Stimulated activated effector memory CD8-positive, alpha-beta T cell treated with anti-CD3 and anti-CD28 coated beads, Interleukin-12 subunit alpha, Interleukin-12 subunit beta, amount 100 ng/mL, for 72 hours (primary cell): ENCODE data around the gene CDH18.

Experiments used
- ATAC-seq: fragments of 150-1000 bp; cut with Tn5 transposase; 2 replicates; pipeline ENCODE4 v1.10.0; 2021
- DNase-seq, 2 donors: peaks; one replicate each; pipeline ENCODE4 v3.0.0; 2021 to 2022; ENCODE audit warnings: low spot score in 2 of 2
- H3K27ac Mint-ChIP-seq: one replicate; pipeline ENCODE4 v1.8.0; 2022; ENCODE audit warnings: mild to moderate bottlenecking, mixed read lengths
- H3K36me3 Mint-ChIP-seq: one replicate; pipeline ENCODE4 v1.8.0; 2022; ENCODE audit warnings: mild to moderate bottlenecking, mixed read lengths
- H3K4me1 Mint-ChIP-seq: one replicate; pipeline ENCODE4 v1.8.0; 2022; ENCODE audit warnings: mixed read lengths
- H3K4me3 Mint-ChIP-seq: one replicate; pipeline ENCODE4 v1.8.0; 2022; ENCODE audit warnings: mild to moderate bottlenecking, mixed read lengths
- H3K9me3 Mint-ChIP-seq: one replicate; pipeline ENCODE4 v1.8.0; 2022; ENCODE audit warnings: mixed read lengths

The CDH18 gene

DNA sequence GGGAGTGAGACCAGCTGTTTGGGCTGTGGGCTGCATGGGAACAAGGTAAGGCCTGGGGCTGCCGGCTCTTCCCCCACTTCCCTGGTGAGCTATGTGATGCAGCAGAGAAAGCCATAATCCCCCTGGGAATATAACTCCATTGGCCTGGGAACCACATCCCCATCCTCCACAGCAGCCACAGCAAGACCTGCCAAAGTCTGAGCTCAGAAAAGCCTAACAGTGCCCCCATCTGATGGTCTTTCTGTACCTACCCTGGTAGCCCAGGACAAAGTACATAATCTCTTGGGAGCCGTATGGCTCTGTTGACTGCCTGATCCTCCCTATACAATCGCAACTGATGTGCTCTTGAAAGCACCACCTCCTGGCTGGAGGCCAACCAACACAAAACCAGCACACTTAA, 432.6 kb downstream of the CDH18 start:
- Mint-ChIP-seq H3K4me1 (no peaks in the 10 kb centered on the region), H3K27ac (no peak overlapping the region), H3K9me3 (peaks cover 15% of the 10 kb centered on the region), H3K4me3 (no peak overlapping the region), H3K36me3 (no peaks in the 10 kb centered on the region)
- ATAC-seq = no peak
- no peak for DNase-seq

DNA sequence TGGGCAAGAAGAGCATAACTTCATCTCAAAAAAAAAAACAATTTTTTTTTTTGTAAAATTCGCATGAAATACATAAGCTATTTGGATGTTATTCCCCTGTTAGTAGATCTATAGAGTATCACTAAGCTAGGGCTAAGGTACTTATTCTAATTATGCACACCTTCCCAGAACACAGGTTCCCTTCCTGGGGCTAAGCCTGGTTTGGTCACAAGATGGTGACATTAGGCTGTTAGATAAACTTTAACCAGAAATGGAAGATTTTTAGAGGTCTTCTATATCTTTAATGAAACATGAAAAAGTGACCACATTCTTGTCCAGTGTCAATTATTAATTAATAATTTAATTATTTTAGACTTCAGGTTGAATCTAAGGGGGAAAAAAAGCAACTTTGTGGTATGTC, 433.5 kb downstream of the CDH18 start:
- H3K9me3 Mint-ChIP-seq = peaks cover 18% of the 10 kb centered on the region
- no peak overlapping the region for H3K4me3 Mint-ChIP-seq
- no peaks in the 10 kb centered on the region for H3K36me3 Mint-ChIP-seq
- no peak for DNase-seq
- H3K27ac Mint-ChIP-seq = no peak overlapping the region
- H3K4me1 Mint-ChIP-seq = no peaks in the 10 kb centered on the region
- ATAC-seq = no peak

DNA sequence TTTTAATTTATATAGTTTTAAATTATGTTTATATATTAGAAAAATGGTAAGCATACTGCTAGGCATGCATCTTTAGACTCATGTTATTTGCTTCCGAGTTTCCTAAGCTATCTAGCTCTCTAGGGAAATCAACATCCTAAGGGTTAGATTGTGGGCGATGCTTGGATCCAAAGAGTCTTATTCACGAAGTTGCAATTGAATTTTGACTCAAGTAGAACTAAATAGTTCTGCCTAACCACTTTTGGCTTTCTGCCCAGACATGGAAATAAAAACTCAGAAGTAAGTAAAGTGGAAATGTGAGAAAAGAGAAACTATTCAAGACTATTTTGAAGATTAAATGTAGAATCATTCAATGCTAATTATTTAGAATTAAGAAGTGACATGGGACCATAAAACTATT, 440.4 kb downstream of the CDH18 start:
- H3K36me3 Mint-ChIP-seq = no peaks in the 10 kb centered on the region
- ATAC-seq (no peak), DNase-seq (no peak)
- no peak overlapping the region for H3K27ac Mint-ChIP-seq
- no peaks in the 10 kb centered on the region for H3K4me1 Mint-ChIP-seq
- H3K9me3 Mint-ChIP-seq = peaks cover 10% of the 10 kb centered on the region
- no peak overlapping the region for H3K4me3 Mint-ChIP-seq

DNA sequence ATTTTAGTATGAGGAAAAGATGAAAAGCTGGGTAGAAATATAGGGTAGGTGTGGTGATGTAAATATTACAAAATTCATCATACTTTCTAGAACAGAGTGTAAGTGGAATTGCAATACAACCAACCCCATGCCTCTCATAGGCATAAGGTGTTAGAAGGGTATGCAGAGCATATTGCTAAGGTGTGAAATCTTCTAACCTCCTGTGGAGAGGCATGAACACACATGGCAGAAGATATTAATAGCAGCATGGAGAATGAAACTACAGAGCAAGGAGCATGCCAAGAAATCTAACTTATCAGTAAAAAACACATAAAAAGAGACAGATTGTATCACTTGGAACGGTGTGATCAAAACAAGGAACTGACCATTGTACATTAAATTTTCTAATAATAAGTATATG, 441.5 kb downstream of the CDH18 start:
- no peak for ATAC-seq
- H3K9me3 Mint-ChIP-seq = peaks cover 10% of the 10 kb centered on the region
- no peak overlapping the region for H3K4me3 Mint-ChIP-seq
- no peaks in the 10 kb centered on the region for H3K36me3 Mint-ChIP-seq
- no peaks in the 10 kb centered on the region for H3K4me1 Mint-ChIP-seq
- DNase-seq = no peak
- no peak overlapping the region for H3K27ac Mint-ChIP-seq

DNA sequence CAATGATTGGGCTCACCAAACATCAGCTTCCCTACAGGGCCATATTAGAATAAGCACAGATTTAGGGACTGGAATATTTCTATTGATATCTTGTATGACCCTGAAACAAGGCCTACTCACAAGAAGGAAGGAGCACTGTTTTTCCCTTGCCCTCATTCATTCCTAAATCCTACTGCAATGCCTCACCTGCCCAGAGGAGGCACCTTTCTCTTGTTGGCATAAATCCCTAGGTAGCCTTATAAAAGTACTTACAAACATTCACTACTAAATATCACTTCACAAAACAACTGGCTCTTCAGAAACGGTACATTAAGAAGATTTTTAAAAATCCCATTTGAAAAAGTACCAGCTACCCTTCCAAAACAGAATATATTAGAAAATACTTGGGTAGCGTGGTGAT, 449.4 kb downstream of the CDH18 start:
- ATAC-seq = no peak
- H3K4me3 Mint-ChIP-seq = no peak overlapping the region
- no peak for DNase-seq
- no peak overlapping the region for H3K27ac Mint-ChIP-seq
- H3K4me1 Mint-ChIP-seq = no peaks in the 10 kb centered on the region
- H3K36me3 Mint-ChIP-seq = no peaks in the 10 kb centered on the region
- H3K9me3 Mint-ChIP-seq = peaks cover 16% of the 10 kb centered on the region

DNA sequence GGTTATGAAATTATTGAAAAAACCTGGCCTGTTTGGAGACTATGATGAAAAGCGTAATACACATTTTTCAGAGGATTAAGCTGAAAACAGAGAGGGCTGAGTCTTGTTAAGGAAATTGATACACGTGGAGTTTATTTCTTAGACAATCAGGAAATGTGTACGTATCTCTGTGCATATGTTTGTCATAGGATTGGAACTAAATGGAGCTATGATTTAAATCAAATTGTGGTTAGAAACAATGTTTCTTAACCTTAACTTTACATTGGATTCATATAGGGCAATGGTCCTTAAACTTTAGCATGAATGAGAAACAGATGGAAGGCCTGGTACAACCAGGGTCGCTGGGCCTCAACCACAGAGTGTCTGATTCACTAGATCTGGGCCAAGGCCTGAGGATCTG, 451.6 kb downstream of the CDH18 start:
- no peak overlapping the region for H3K4me3 Mint-ChIP-seq
- peaks cover 22% of the 10 kb centered on the region for H3K9me3 Mint-ChIP-seq
- no peaks in the 10 kb centered on the region for H3K4me1 Mint-ChIP-seq
- H3K27ac Mint-ChIP-seq = no peak overlapping the region
- no peak for DNase-seq
- ATAC-seq = no peak
- H3K36me3 Mint-ChIP-seq = no peaks in the 10 kb centered on the region

DNA sequence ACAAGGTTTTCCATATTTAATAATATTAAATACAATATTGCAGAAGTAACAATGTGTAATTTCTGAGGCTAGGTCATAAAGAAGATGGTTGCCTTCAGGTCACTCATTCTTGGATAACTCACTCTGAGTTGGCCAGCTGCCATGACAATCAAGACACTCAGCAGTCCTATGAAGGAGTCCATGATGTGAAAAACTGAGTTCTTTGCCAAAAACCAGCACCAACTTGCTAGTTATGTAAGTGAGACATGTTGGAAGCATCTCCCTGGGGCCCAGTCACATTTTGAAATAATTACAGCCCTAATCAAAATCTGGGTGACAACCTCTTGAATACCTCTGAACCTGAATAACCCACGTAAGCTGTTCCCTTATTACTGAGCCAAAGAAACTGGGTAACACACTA, 453.2 kb downstream of the CDH18 start:
- peaks cover 18% of the 10 kb centered on the region for H3K9me3 Mint-ChIP-seq
- H3K27ac Mint-ChIP-seq = no peak overlapping the region
- DNase-seq = no peak

DNA sequence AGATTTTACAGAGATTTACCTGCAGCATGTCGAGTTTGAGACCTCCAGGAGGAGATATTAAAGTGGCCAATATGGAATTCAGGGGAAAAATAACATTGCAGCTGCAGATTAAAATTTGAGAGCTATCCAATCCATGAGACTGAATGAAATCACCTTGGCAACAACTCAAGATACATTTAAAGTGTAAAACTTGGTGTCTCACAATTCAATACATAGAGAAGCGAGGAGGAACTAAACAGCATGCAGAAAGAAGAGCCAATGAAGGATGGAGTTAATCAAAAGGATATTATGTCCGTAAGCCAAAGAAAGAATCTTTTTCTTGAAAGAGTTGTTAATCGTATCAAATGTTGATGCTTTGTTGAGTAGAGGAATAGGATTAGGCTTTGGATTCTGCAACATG, 455.1 kb downstream of the CDH18 start:
- no peak for DNase-seq
- no peak for ATAC-seq
- no peaks in the 10 kb centered on the region for H3K36me3 Mint-ChIP-seq
- peaks cover 18% of the 10 kb centered on the region for H3K9me3 Mint-ChIP-seq
- no peak overlapping the region for H3K4me3 Mint-ChIP-seq
- no peak overlapping the region for H3K27ac Mint-ChIP-seq
- H3K4me1 Mint-ChIP-seq = no peaks in the 10 kb centered on the region

More for the DNA sequence above, 453.2 kb downstream of the CDH18 start:
- no peaks in the 10 kb centered on the region for H3K36me3 Mint-ChIP-seq
- no peak overlapping the region for H3K4me3 Mint-ChIP-seq
- no peak for ATAC-seq
- no peaks in the 10 kb centered on the region for H3K4me1 Mint-ChIP-seq

DNA sequence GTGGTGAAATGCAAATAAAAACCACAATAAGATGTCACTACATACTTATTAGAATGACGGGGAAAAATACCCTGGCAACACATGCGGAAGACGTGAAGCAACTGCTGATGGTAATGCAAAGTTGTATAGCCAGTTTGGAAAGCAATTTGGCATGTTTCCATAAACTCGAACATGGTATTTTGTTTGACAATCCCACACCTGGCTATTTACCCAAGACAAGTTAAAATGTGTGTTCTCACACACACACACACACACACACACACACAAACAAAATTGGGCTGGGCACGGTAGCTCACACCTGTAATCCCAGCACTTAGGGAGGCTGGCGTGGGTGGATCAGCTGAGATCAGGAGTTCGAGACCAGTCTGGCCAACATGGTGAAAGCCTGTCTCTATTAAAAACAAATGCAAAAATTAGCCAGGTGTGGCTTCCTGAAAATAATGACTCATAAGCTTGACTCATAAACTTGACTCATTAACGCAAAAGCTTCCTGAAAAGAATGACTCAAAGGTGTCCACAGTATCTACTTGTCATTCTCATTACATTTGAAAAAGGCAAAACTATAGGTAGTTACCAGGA, 456.5 kb downstream of the CDH18 start:
- Mint-ChIP-seq H3K36me3 (no peaks in the 10 kb centered on the region), H3K27ac (no peak overlapping the region), H3K9me3 (peaks cover 12% of the 10 kb centered on the region), H3K4me3 (no peak overlapping the region), H3K4me1 (no peaks in the 10 kb centered on the region)
- no peak for ATAC-seq
- no peak for DNase-seq

DNA sequence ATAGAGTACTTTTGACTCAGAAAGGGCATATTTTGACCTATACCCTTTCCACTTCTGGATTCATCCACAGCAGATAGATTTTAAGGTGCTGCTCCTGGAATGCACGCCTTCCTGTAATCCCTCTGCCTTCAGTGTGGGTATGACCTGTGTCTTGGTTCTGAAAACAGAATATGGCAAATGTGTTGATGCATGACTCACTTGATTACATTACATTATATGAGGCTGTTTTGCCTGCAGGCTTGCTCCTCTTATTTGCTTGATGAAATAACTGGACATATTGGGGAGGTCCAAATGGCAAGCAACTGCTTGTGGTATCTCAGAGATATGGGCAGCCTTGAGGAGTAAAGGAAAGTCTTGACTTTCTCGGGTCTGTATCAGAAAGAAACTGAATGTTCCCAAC, 468.6 kb downstream of the CDH18 start:
- Mint-ChIP-seq H3K4me3 (no peak overlapping the region), H3K36me3 (no peaks in the 10 kb centered on the region), H3K4me1 (no peaks in the 10 kb centered on the region), H3K27ac (no peak overlapping the region), H3K9me3 (peaks cover 10% of the 10 kb centered on the region)
- DNase-seq = no peak
- ATAC-seq = no peak

DNA sequence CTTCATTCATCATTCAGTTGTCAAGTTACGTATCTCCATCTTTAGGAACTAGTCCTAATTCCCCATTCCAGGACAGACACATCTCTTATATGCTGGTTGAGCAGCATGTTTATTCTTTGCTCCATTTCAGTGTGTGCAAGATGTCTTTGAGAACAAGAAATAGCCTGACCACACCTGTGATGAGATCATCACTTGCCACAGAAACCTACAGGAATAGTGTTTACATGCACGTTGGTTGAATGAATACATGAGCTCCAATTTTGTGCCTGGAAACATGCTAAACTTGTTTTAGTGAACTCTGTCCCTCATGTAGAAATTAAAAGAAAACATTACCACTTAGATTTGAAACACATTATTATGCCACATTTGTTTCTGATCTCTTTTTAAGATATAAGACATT, 489.1 kb downstream of the CDH18 start:
- no peak for ATAC-seq
- Mint-ChIP-seq H3K9me3 (peaks cover 6% of the 10 kb centered on the region), H3K4me3 (no peak overlapping the region), H3K4me1 (no peaks in the 10 kb centered on the region), H3K36me3 (no peaks in the 10 kb centered on the region), H3K27ac (no peak overlapping the region)
- no peak for DNase-seq

DNA sequence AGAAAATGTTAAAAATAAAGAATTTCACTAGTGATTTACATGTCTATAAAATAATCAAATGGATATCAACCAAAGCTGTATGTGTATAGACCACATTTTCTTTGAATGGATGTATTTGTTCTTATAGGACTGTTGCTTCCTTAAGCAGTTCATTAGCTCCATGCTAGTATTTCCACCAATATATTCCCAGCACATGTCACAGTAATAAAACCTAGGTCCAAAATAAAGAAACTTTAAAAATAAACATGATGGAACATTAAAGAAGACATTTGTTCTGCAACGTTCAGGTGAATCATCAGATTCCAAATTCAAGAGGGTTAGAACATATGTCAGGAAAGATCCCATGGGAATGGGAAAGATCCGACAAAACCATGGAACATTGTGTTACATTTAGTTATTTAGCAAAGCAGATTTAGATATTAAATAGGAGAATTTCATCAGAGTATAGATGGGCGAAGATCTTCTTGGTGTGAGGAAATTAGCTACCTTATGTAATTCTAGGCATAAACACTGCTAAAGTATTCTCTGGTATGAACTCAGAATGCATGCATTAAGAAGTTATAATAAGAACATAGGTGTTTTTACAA, 490.7 kb downstream of the CDH18 start:
- no peak for ATAC-seq
- no peaks in the 10 kb centered on the region for H3K36me3 Mint-ChIP-seq
- H3K9me3 Mint-ChIP-seq = peaks cover 9% of the 10 kb centered on the region
- no peak for DNase-seq
- no peaks in the 10 kb centered on the region for H3K4me1 Mint-ChIP-seq
- no peak overlapping the region for H3K27ac Mint-ChIP-seq
- no peak overlapping the region for H3K4me3 Mint-ChIP-seq

DNA sequence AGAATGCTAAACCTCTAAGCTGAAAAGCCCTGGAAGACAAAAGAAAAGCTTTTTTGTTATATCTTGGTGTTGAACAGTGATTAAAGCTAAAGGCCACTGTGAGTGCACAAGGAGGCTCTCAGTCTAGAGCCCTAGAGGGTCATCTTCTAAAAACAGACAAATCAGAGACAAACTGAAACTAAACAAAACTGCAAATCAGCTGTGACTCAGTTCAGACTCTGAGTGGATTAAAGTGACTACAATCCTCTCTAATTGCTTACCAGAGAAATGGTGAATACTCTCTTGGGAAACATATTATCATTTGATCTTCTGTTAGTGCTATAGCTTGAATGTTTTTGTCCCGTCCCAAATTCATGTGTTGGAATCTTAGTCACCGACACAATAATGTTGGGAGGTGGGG, 491.9 kb downstream of the CDH18 start:
- ATAC-seq (no peak), DNase-seq (no peak)
- Mint-ChIP-seq H3K27ac (no peak overlapping the region), H3K9me3 (peaks cover 9% of the 10 kb centered on the region), H3K4me1 (no peaks in the 10 kb centered on the region), H3K4me3 (no peak overlapping the region), H3K36me3 (no peaks in the 10 kb centered on the region)

DNA sequence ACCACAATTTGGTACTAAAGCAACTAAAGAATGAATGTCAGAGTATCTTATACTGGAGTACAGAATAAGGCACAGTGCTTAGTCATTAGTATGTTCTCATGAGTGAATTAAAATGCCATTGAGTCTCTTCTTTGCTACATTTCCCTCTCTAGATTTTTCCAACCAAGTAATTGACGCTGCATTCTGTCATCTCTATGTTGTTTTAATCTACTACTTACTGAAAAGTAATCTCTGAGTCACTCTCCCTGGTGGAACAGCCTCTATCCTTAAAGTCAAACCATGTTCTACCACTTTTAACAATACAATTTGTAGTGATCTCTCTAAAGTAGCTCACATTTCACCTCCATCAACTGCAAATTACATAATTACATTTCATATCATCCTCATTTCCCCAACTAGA, 495.1 kb downstream of the CDH18 start:
- H3K4me3 Mint-ChIP-seq = no peak overlapping the region
- peaks cover 16% of the 10 kb centered on the region for H3K9me3 Mint-ChIP-seq
- DNase-seq = no peak
- no peak for ATAC-seq
- no peaks in the 10 kb centered on the region for H3K4me1 Mint-ChIP-seq
- no peak overlapping the region for H3K27ac Mint-ChIP-seq
- no peaks in the 10 kb centered on the region for H3K36me3 Mint-ChIP-seq

DNA sequence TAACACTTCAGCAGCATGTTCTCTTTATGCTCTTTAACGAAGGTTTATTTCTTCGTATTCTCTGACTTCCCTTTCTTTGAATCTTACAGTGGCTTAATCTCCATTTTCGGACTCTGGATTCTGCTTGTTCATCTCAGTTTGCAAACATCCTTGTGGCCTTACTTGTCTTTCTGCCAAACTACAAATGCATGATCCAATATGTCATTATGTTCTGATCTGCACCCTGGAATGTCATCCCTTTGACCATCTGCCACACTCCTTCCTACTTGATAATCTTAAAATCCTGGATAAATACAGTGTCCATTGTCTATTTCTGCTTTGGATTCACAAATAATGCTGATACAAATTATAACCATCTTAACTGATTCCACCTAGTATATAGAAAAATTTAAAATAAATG, 499.2 kb downstream of the CDH18 start:
- Mint-ChIP-seq H3K4me1 (no peaks in the 10 kb centered on the region), H3K27ac (no peak overlapping the region), H3K9me3 (peaks cover 15% of the 10 kb centered on the region), H3K36me3 (no peaks in the 10 kb centered on the region), H3K4me3 (no peak overlapping the region)
- DNase-seq (no peak), ATAC-seq (no peak)

DNA sequence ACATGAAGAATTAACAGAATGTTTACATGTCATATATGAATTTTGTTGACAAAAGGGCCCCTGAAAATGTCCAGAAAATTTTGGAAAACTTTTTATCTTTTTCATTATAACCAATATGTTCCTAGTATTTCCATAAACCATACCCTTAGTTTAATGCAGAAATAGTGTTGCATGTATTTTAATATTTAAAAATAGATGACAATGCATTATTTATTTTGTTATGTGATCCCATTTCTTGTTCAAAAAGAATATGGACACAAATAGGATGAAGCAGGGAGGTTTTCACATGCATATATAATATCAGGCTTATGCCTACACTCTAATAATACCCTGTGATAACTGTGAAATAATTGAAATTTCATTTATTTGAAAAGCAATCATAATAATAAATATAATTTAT, 500.5 kb downstream of the CDH18 start:
- Mint-ChIP-seq H3K27ac (no peak overlapping the region), H3K4me3 (no peak overlapping the region)
- no peak for DNase-seq

DNA sequence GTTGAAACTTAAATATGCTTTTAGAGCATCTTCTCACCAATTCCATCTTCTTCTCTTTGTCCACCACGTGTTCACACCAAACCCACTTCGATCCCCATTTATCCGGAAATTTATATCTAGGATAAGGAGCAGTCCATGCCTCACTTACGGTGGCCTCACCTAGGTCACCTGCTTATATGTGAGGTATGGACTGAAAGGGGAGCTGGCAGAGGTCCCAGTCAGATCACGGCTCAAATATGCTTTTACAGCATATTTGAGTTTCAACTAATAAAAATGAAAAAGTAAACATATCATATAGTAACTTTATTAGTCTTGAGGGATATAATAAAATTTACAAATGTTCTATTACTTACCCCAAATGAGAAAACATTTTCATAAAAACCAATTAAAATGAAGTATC, 508.4 kb downstream of the CDH18 start:
- Mint-ChIP-seq H3K4me3 (no peak overlapping the region), H3K27ac (no peak overlapping the region), H3K4me1 (no peaks in the 10 kb centered on the region), H3K9me3 (peaks cover 28% of the 10 kb centered on the region), H3K36me3 (no peaks in the 10 kb centered on the region)
- DNase-seq = no peak
- ATAC-seq = no peak

More for the DNA sequence above, 500.5 kb downstream of the CDH18 start:
- Mint-ChIP-seq H3K4me1 (no peaks in the 10 kb centered on the region), H3K9me3 (peaks cover 21% of the 10 kb centered on the region), H3K36me3 (no peaks in the 10 kb centered on the region)
- ATAC-seq = no peak
